HG02642 (cell line): ENCODE data around the gene TNNT3.
"Not testable (repeated sequence)": the region's sequence is repeated elsewhere in the genome, so short reads cannot be mapped to it uniquely, and the experiment has no call there.

Source experiments
- ATAC-seq: cut with Tn5 transposase; IDR thresholded peaks from one replicate; pipeline ENCODE4 v1.9.1; 2021; ENCODE audit warnings: mild to moderate bottlenecking; ENCODE audit not compliant: unreplicated experiment, poor library complexity

The TNNT3 gene

GRCh38 chr11:1931341-1932104 lies 12.0 kb downstream of the TNNT3 start:
- ATAC-seq: no peak

GRCh38 chr11:1932105-1932480 lies 12.6 kb downstream of the TNNT3 start:
- ATAC-seq: no peak

- ATAC-seq: no peak
Measured at GRCh38 chr11:1932681-1933080, 13.2 kb downstream of the TNNT3 start.

- ATAC-seq: no peak
Measured at GRCh38 chr11:1933416-1934334, 14.2 kb downstream of the TNNT3 start.

- no peak for ATAC-seq
Measured at GRCh38 chr11:1934335-1935155, 15.0 kb downstream of the TNNT3 start.

GRCh38 chr11:1935156-1936071 lies 15.9 kb downstream of the TNNT3 start:
- no peak for ATAC-seq

- ATAC-seq: no peak
Measured at GRCh38 chr11:1936072-1936780, 16.7 kb downstream of the TNNT3 start.

- ATAC-seq: no peak
Measured at GRCh38 chr11:1936781-1937615, 17.5 kb downstream of the TNNT3 start.

- no peak for ATAC-seq
Measured at GRCh38 chr11:1937616-1938342, 18.3 kb downstream of the TNNT3 start.

GRCh38 chr11:1938343-1939005 lies 19.0 kb downstream of the TNNT3 start:
- ATAC-seq: no peak

- no peak for ATAC-seq
Measured at GRCh38 chr11:1939006-1939625, 19.6 kb downstream of the TNNT3 start.

GRCh38 chr11:1939788-1940187 lies 20.3 kb downstream of the TNNT3 start:
- ATAC-seq: not testable (repeated sequence)

GRCh38 chr11:1942558-1943260 lies 23.2 kb downstream of the TNNT3 start:
- ATAC-seq: no peak

- no peak for ATAC-seq
Measured at GRCh38 chr11:1943576-1943975, 24.1 kb downstream of the TNNT3 start.

- ATAC-seq: no peak
Measured at GRCh38 chr11:1943977-1944376, 24.5 kb downstream of the TNNT3 start.
